Stomach (tissue), 9 donors: Measurements from ENCODE around the gene ZNF778. TPM values are rescaled to one million over a fixed set of nuclear protein-coding genes. Genes with fewer than 3 reads are reported as not detected.

Source experiments
- DNase-seq, 2 donors: peaks; one replicate each; pipeline versions ENCODE4 v3.0.0 to v3.0.0-alpha.2; 2013 to 2019
- H3K27ac ChIP-seq, 5 donors: fragments of 200-600 bp in 4 of 5; sonication (generic) in 4 of 5; one replicate each; pipeline ENCODE4 v1.5.1; 2013 to 2019; ENCODE audit warnings: mild to moderate bottlenecking in 1 of 5, moderate library complexity in 1 of 5
- H3K27me3 ChIP-seq, 3 donors: fragments of 200-600 bp; sonication (generic); one replicate each; pipeline ENCODE4 v1.5.1; 2017 to 2019; ENCODE audit warnings: mixed run types in 1 of 3
- H3K36me3 ChIP-seq, 4 donors: fragments of 200-600 bp; sonication (generic); 1 replicate in 3 of 4; 2 replicates in 1 of 4; pipeline ENCODE4 v1.5.1; 2016 to 2019
- H3K4me1 ChIP-seq, 4 donors: fragments of 200-600 bp; sonication (generic); one replicate each; pipeline ENCODE4 v1.5.1; 2016 to 2019
- H3K4me3 ChIP-seq, 4 donors: fragments of 200-600 bp; sonication (generic) in 3 of 4; one replicate each; pipeline ENCODE4 v1.5.1; 2016 to 2019; ENCODE audit warnings: mild to moderate bottlenecking in 1 of 4
- H3K9me3 ChIP-seq, 4 donors: fragments of 200-600 bp; sonication (generic); one replicate each; pipeline ENCODE4 v1.5.1; 2016 to 2019
- EP300 ChIP-seq: sonication (generic); formaldehyde crosslinking; IDR thresholded peaks from one replicate; pipeline ENCODE4 v1.6.1; 2017; ENCODE audit warnings: antibody characterized with exemption
- POLR2A ChIP-seq, 4 donors: fragments of 450-650 bp; IDR thresholded peaks; one replicate each; pipeline ENCODE4 v1.6.1; 2016; ENCODE audit warnings: antibody characterized with exemption in 4 of 4, control low read depth in 2 of 4, mild to moderate bottlenecking in 1 of 4, moderate library complexity in 1 of 4
- POLR2AphosphoS5 ChIP-seq, 3 donors: sonication (generic); formaldehyde crosslinking; IDR thresholded peaks; one replicate each; pipeline ENCODE4 v1.6.1; 2016; ENCODE audit warnings: antibody characterized with exemption in 3 of 3
- WGBS, 5 donors: extraction: QIAGEN DNeasy Blood & Tissue Kit in 3 of 5; methylation state at CpG; one replicate each; pipeline versions ENCODE4 v1.1.5 to v1.1.7; 2013 to 2018; 5-methylcytosine and 5-hydroxymethylcytosine counted together
- intact Hi-C: fragments of 100-400 bp; cut with DNase I; formaldehyde crosslinking; loops from one replicate; pipeline ENCODE4 v1.15.1; 2023; ENCODE audit warnings: low total_unique reads
- polyA plus RNA-seq, 3 donors: library from polyadenylated mRNA; stranded (reverse); fragments of 200-250 nt; gene quantifications; one replicate each; pipeline ENCODE4 v1.2.3, GENCODE V29; 2013
- total RNA-seq, 5 donors: library from RNA; depleted of rRNA; stranded (reverse); fragments of >200 nt; gene quantifications; one replicate each; pipeline versions ENCODE4 v1.1.0 to v1.2.3, GENCODE V29; 2014 to 2016
- TF ChIP-seq, protein P1 (sequence below), 7 experiments: fragments of 450-650 bp in 4 of 7; fragments of 200-600 bp in 3 of 7; sonication (generic) in 3 of 7; IDR thresholded peaks; one replicate each; pipeline ENCODE4 v1.5.1; 2016 to 2019; ENCODE audit warnings: antibody characterized with exemption in 7 of 7, control low read depth in 2 of 7, mild to moderate bottlenecking in 1 of 7
- donor health status: healthy with polysubstance abuse.
- donor health status: Bipolar disorder and iron deficiency.
- donor health status: healthy.

Gene ZNF778
- total and polyA plus RNA-seq, 8 donors = 1.2 to 11.7 (median 4.5) TPM

GRCh38 chr16:89224665-89225064, 7.2 kb downstream of the ZNF778 start:
- H3K4me3 ChIP-seq = no peak overlapping the region
- 93 to 97% (median 96%) methylated on average over 7 to 10 of the region's 10 CpGs for WGBS, 5 donors
- H3K9me3 ChIP-seq = peaks cover 6 to 22% (median 14%) of the 10 kb centered on the region in 4 donors
- no peak overlapping the region for H3K27ac ChIP-seq
- intact Hi-C loops = no loop called here
- H3K27me3 ChIP-seq = no peaks in the 10 kb centered on the region
- peaks cover 58 to 99% (median 97%) of the 10 kb centered on the region in 4 donors for H3K36me3 ChIP-seq
- no peak for TF ChIP-seq POLR2A (IDR thresholded peaks at IDR 0.05)
- TF ChIP-seq EP300 = no peak
- no peak for TF ChIP-seq POLR2AphosphoS5 (IDR thresholded peaks at IDR 0.05)
- TF ChIP-seq, protein P1, sequence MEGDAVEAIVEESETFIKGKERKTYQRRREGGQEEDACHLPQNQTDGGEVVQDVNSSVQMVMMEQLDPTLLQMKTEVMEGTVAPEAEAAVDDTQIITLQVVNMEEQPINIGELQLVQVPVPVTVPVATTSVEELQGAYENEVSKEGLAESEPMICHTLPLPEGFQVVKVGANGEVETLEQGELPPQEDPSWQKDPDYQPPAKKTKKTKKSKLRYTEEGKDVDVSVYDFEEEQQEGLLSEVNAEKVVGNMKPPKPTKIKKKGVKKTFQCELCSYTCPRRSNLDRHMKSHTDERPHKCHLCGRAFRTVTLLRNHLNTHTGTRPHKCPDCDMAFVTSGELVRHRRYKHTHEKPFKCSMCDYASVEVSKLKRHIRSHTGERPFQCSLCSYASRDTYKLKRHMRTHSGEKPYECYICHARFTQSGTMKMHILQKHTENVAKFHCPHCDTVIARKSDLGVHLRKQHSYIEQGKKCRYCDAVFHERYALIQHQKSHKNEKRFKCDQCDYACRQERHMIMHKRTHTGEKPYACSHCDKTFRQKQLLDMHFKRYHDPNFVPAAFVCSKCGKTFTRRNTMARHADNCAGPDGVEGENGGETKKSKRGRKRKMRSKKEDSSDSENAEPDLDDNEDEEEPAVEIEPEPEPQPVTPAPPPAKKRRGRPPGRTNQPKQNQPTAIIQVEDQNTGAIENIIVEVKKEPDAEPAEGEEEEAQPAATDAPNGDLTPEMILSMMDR (IDR thresholded peaks at IDR 0.05) = no peak
- DNase-seq = no peak
- no peaks in the 10 kb centered on the region for H3K4me1 ChIP-seq

DNA sequence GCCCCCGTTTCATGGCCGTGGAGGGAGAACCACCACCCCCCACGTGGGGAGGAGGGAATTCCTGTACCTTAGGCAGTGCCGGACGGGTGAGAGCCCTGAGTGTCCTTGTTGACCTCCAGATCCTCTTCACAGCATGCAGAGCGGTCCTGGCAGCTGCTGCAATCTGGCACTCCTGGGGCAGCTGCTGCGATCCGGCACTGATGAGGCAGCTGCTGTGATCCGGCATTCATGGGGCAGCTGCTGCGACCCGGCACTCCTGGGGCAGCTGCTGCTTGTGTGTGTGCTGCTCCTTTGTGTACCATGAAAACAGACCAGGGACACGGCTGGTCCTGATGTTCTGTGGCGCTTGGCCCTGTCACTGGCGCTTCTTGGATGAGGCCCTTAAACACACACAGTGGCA, 12.8 kb downstream of the ZNF778 start:
- DNase-seq = no peak
- peaks cover 6 to 22% (median 14%) of the 10 kb centered on the region in 4 donors for H3K9me3 ChIP-seq
- H3K27me3 ChIP-seq = no peaks in the 10 kb centered on the region
- no peak overlapping the region for H3K27ac ChIP-seq
- intact Hi-C loops = no loop called here
- H3K4me1 ChIP-seq = no peaks in the 10 kb centered on the region
- H3K4me3 ChIP-seq = no peak overlapping the region
- no peak for TF ChIP-seq POLR2AphosphoS5 (IDR thresholded peaks at IDR 0.05)
- TF ChIP-seq EP300 = no peak
- TF ChIP-seq, protein P1 (IDR thresholded peaks at IDR 0.05) = no peak
- TF ChIP-seq POLR2A (IDR thresholded peaks at IDR 0.05) = no peak
- H3K36me3 ChIP-seq = peaks cover 51 to 95% (median 94%) of the 10 kb centered on the region in 4 donors
- 90 to 96% (median 93%) methylated on average over 13 to 14 of the region's 14 CpGs for WGBS, 5 donors

DNA sequence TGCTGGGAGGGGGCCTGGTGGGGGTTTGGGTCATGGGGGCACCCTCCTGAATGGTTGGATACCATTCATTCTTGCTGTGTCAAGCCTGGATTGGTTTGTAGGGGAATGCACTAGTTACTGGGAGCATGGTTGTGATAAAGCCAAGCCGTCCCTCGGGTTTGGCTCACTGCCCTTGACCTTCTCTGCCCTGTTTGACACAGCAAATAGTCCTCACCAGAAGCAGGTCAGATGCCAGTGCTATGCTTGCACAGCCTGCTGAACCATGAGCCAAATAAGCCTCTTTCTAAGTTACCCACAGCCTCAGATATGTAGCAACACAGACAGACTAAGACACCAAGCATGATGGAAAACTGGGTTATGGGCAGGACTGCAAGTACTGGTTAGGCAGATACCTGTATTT, 14.6 kb downstream of the ZNF778 start:
- no peak for DNase-seq
- Histone ChIP-seq H3K36me3 (peaks cover 34 to 77% (median 75%) of the 10 kb centered on the region in 4 donors), H3K27me3 (no peaks in the 10 kb centered on the region), H3K27ac (no peak overlapping the region), H3K9me3 (peaks cover 6 to 15% (median 11%) of the 10 kb centered on the region in 4 donors), H3K4me3 (no peak overlapping the region), H3K4me1 (no peaks in the 10 kb centered on the region)
- no peak for TF ChIP-seq POLR2A (IDR thresholded peaks at IDR 0.05)
- TF ChIP-seq POLR2AphosphoS5 (IDR thresholded peaks at IDR 0.05) = no peak
- TF ChIP-seq EP300 = no peak
- TF ChIP-seq, protein P1 (IDR thresholded peaks at IDR 0.05) = no peak
- WGBS, 5 donors = 39 to 68% (median 47%) methylated on average over 2 of the region's 2 CpGs
- intact Hi-C loops = no loop called here

DNA sequence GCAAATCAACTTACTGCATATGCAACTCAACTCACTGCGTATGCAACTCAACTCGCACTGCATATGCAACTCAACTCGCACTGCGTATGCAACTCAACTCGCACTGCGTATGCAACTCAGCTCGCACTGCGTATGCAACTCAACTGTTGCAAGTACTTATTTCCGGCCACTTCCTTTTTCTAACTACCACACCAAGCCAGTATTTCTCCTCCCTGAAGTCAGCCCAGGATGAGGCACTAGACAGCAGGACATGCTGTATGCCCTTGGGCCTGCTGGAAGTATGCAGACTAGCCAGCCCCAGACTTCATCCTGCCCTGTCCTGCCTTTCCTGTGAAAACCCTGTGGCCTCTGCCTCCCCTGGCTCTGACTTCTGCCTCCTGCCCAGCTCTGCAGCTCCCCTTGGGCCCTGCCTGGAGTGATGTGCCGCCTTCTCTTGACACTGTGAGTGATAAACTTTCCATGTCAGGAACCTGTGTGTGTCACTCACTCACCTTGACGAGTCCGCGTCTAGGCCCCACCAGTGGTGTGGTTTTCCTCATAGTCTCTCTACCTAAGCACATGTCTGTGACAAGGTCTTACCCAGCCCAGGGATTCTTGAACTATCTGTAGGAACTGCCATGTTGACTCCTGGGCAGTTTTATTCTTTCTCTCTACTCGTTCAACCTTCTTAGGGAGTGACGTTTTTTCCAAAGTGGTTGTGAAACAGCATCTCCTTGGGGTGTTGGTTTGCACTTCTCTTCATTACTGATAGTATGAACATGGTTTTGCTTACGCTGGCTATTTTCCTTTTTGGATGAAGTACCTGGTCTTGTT, 16.4 kb downstream of the ZNF778 start:
- Histone ChIP-seq H3K4me3 (no peak overlapping the region), H3K9me3 (no peaks in the 10 kb centered on the region), H3K36me3 (peaks cover 20 to 59% (median 58%) of the 10 kb centered on the region in 4 donors), H3K27ac (no peak overlapping the region), H3K4me1 (no peaks in the 10 kb centered on the region), H3K27me3 (no peaks in the 10 kb centered on the region)
- DNase-seq = no peak
- intact Hi-C loops = no loop called here
- TF ChIP-seq POLR2A (IDR thresholded peaks at IDR 0.05) = no peak
- TF ChIP-seq POLR2AphosphoS5 (IDR thresholded peaks at IDR 0.05) = no peak
- no peak for TF ChIP-seq EP300
- TF ChIP-seq, protein P1 (IDR thresholded peaks at IDR 0.05) = no peak
- 94 to 96% (median 95%) methylated on average over 16 of the region's 16 CpGs for WGBS, 5 donors
